GM12873 (cell line): Measurements from ENCODE around the gene KCTD6.

Source experiments
- TF ChIP-seq, protein P1 (sequence below): IDR thresholded peaks from 2 replicates; pipeline ENCODE4 v1.5.1; 2012; ENCODE audit warnings: low read depth, mild to moderate bottlenecking, moderate library complexity, low read length, control low read depth; ENCODE audit not compliant: insufficient read depth; ENCODE audit errors: missing control alignments

KCTD6 gene

GRCh38 chr3:58520403-58521335 lies 28.8 kb downstream of the KCTD6 start:
- TF ChIP-seq, protein P1, sequence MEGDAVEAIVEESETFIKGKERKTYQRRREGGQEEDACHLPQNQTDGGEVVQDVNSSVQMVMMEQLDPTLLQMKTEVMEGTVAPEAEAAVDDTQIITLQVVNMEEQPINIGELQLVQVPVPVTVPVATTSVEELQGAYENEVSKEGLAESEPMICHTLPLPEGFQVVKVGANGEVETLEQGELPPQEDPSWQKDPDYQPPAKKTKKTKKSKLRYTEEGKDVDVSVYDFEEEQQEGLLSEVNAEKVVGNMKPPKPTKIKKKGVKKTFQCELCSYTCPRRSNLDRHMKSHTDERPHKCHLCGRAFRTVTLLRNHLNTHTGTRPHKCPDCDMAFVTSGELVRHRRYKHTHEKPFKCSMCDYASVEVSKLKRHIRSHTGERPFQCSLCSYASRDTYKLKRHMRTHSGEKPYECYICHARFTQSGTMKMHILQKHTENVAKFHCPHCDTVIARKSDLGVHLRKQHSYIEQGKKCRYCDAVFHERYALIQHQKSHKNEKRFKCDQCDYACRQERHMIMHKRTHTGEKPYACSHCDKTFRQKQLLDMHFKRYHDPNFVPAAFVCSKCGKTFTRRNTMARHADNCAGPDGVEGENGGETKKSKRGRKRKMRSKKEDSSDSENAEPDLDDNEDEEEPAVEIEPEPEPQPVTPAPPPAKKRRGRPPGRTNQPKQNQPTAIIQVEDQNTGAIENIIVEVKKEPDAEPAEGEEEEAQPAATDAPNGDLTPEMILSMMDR, result no peak

GRCh38 chr3:58521336-58521670 lies 29.4 kb downstream of the KCTD6 start:
- TF ChIP-seq, protein P1, result no peak

GRCh38 chr3:58521917-58522631 lies 30.2 kb downstream of the KCTD6 start:
- TF ChIP-seq, protein P1, result no peak

- TF ChIP-seq, protein P1, result no peak
Measured at GRCh38 chr3:58522759-58523425, 31.0 kb downstream of the KCTD6 start.

- TF ChIP-seq, protein P1, result no peak
Measured at GRCh38 chr3:58524326-58524888, 32.5 kb downstream of the KCTD6 start.

DNA sequence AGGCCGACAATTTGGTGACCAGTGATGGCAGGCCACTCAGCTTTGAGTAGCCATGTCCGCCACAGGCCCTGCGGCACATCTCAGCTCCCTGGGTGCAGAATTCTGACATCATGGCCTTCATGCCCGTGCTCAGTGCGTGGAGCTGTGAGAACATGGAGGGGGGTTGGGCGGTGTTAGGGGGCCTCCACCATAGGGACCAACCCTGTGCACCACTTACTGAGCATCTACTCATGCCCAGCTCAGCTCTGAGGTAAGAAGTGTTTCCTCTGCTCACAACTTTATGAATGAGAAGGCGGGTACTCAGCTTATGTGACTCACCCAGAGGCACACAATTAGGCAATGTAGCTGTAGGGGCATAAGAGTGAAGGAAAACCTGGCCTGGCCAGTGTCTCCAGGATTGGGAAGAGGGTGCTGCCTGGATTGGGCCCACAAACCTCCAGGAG lies 34.6 kb downstream of the KCTD6 start:
- TF ChIP-seq, protein P1, result no peak
